Endodermal cell (in vitro differentiated cells): ENCODE results near the gene CEP128. TPM values are rescaled to one million over a fixed set of nuclear protein-coding genes. Genes with fewer than 3 reads are reported as not detected.

Experiments used
- DNase-seq: peaks from one replicate; pipeline ENCODE4 v3.0.0-alpha.2; 2017
- H3K27ac ChIP-seq: 2 replicates; pipeline ENCODE4 v1.5.1; 2013; ENCODE audit warnings: mild to moderate bottlenecking, low read depth, low read length, moderate library complexity
- H3K27me3 ChIP-seq: 2 replicates; pipeline ENCODE4 v1.6.1; 2013; ENCODE audit warnings: mild to moderate bottlenecking, low read length, moderate library complexity; ENCODE audit not compliant: insufficient read depth, control insufficient read depth, poor library complexity, severe bottlenecking
- H3K36me3 ChIP-seq: 2 replicates; pipeline ENCODE4 v1.7.0; 2013; ENCODE audit warnings: mild to moderate bottlenecking, low read length, moderate library complexity; ENCODE audit not compliant: control insufficient read depth, insufficient read depth
- H3K4me1 ChIP-seq: one replicate; pipeline ENCODE4 v1.7.0; 2013; ENCODE audit warnings: low read length; ENCODE audit not compliant: control insufficient read depth, insufficient read depth
- H3K4me3 ChIP-seq: 2 replicates; pipeline ENCODE4 v1.5.1; 2013; ENCODE audit warnings: mild to moderate bottlenecking, low read length, moderate library complexity
- H3K9ac ChIP-seq: 2 replicates; pipeline ENCODE4 v1.6.1; 2013; ENCODE audit warnings: mild to moderate bottlenecking, low read length, moderate library complexity; ENCODE audit not compliant: poor library complexity, severe bottlenecking; ENCODE audit errors: extremely low read depth
- H3K9me3 ChIP-seq: 2 replicates; pipeline ENCODE4 v1.6.1; 2013; ENCODE audit warnings: mild to moderate bottlenecking, low read length, moderate library complexity; ENCODE audit not compliant: control insufficient read depth
- H3K27ac Mint-ChIP-seq: 2 replicates; pipeline ENCODE4 v1.8.0; 2020; ENCODE audit warnings: mixed read lengths
- H3K27me3 Mint-ChIP-seq: 2 replicates; pipeline ENCODE4 v1.8.0; 2021; ENCODE audit warnings: mild to moderate bottlenecking, mixed read lengths; ENCODE audit not compliant: insufficient read depth
- H3K36me3 Mint-ChIP-seq: 2 replicates; pipeline ENCODE4 v1.8.0; 2020; ENCODE audit warnings: low read depth, mixed read lengths
- H3K4me1 Mint-ChIP-seq: 2 replicates; pipeline ENCODE4 v1.8.0; 2020; ENCODE audit warnings: mixed read lengths
- H3K4me3 Mint-ChIP-seq: 2 replicates; pipeline ENCODE4 v1.8.0; 2020; ENCODE audit warnings: mild to moderate bottlenecking, moderate library complexity, mixed read lengths
- H3K9me3 Mint-ChIP-seq: 2 replicates; pipeline ENCODE4 v1.8.0; 2020; ENCODE audit warnings: mild to moderate bottlenecking, mixed read lengths
- WGBS, 2 experiments: methylation state at CpG; one replicate each; pipeline versions ENCODE4 v1.1.5 to v1.1.7; 2013; ENCODE audit warnings: missing lambda C conversion rate in 2 of 2, mixed read lengths in 1 of 2; ENCODE audit not compliant: insufficient coverage in 1 of 2, insufficient read length in 1 of 2; 5-methylcytosine and 5-hydroxymethylcytosine counted together
- total RNA-seq, 2 donors: library from RNA; stranded (reverse); fragmentation: NEBNext Ultra II Directional in 1 of 2; extraction: Animal tissue kit (Norgen Biotek cat#: 25700) in 1 of 2; gene quantifications; 2 replicates in 1 of 2; 3 replicates in 1 of 2; pipeline ENCODE4 v1.2.1, GENCODE V29; 2021
- TF ChIP-seq, protein P1 (sequence below): fragments of 200-600 bp; sonication (generic); conservative IDR thresholded peaks from 2 replicates; pipeline ENCODE4 v1.5.0; 2021; ENCODE audit warnings: antibody characterized with exemption, mild to moderate bottlenecking

CEP128 gene
- total RNA-seq, 2 donors from 2014 or later, result 21.6 to 29.0 TPM

DNA sequence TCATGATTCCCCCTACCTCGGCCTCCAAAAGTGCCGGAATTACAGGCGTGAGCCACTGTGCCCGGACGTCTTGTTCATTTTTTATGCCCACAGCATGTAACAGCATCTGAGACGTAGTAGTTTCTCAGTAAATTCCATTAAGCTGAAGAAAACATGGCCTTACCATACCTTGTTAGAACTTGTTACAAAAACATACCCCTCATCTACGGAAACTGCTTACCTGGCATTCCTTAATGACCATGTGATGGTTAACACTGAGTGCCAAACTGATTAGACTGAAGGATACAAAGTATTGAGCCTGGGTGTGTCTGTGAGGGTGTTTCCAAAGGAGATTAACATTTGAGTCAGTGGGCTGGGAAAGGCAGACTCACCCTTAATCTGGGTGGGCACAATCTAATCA is 186.8 kb downstream of the CEP128 start:
- H3K27me3 ChIP-seq, result no peaks in the 10 kb centered on the region
- 96 to 100% methylated on average over 7 of the region's 7 CpGs for WGBS, 2 experiments
- H3K9me3 ChIP-seq, result no peaks in the 10 kb centered on the region
- no peaks in the 10 kb centered on the region for H3K4me1 ChIP-seq
- Mint-ChIP-seq H3K4me1 (no peaks in the 10 kb centered on the region), H3K27me3 (no peaks in the 10 kb centered on the region), H3K27ac (no peak overlapping the region), H3K9me3 (no peaks in the 10 kb centered on the region), H3K4me3 (no peak overlapping the region), H3K36me3 (no peaks in the 10 kb centered on the region)
- no peak overlapping the region for H3K27ac ChIP-seq
- no peak overlapping the region for H3K9ac ChIP-seq
- H3K36me3 ChIP-seq, result no peaks in the 10 kb centered on the region
- H3K4me3 ChIP-seq, result no peak overlapping the region
- DNase-seq, result no peak
- TF ChIP-seq, protein P1, sequence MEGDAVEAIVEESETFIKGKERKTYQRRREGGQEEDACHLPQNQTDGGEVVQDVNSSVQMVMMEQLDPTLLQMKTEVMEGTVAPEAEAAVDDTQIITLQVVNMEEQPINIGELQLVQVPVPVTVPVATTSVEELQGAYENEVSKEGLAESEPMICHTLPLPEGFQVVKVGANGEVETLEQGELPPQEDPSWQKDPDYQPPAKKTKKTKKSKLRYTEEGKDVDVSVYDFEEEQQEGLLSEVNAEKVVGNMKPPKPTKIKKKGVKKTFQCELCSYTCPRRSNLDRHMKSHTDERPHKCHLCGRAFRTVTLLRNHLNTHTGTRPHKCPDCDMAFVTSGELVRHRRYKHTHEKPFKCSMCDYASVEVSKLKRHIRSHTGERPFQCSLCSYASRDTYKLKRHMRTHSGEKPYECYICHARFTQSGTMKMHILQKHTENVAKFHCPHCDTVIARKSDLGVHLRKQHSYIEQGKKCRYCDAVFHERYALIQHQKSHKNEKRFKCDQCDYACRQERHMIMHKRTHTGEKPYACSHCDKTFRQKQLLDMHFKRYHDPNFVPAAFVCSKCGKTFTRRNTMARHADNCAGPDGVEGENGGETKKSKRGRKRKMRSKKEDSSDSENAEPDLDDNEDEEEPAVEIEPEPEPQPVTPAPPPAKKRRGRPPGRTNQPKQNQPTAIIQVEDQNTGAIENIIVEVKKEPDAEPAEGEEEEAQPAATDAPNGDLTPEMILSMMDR, result no peak

DNA sequence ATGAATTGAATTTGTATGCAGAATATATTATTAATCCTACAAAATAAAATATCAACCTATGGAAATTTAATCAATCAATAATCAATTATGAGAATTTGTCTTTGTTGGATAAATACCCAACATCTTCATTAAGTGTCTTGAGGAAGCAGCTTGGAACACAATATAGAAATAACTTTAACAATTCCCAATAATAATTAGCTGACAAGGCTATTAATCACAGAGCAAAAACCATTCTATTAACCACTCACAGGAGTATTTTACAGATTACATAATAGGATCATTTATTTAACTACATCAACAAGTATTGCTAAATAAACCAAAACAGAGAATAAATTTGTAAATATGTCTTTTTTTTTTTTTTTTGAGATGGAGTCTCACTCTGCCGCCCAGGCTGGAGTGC is 190.3 kb downstream of the CEP128 start:
- Histone ChIP-seq H3K27ac (no peak overlapping the region), H3K4me3 (no peak overlapping the region), H3K9me3 (no peaks in the 10 kb centered on the region), H3K36me3 (no peaks in the 10 kb centered on the region), H3K9ac (no peak overlapping the region), H3K27me3 (no peaks in the 10 kb centered on the region), H3K4me1 (no peaks in the 10 kb centered on the region)
- 95 to 100% methylated on average over 1 of the region's 1 CpG for WGBS, 2 experiments
- Mint-ChIP-seq H3K27me3 (no peaks in the 10 kb centered on the region), H3K4me1 (no peaks in the 10 kb centered on the region), H3K27ac (no peak overlapping the region), H3K36me3 (no peaks in the 10 kb centered on the region), H3K9me3 (no peaks in the 10 kb centered on the region), H3K4me3 (no peak overlapping the region)
- TF ChIP-seq, protein P1, result no peak
- DNase-seq, result no peak

- TF ChIP-seq, protein P1, result no peak
- no peak overlapping the region for H3K27ac ChIP-seq
- Mint-ChIP-seq H3K27me3 (no peaks in the 10 kb centered on the region), H3K9me3 (no peaks in the 10 kb centered on the region), H3K4me3 (no peak overlapping the region), H3K27ac (no peak overlapping the region), H3K36me3 (no peaks in the 10 kb centered on the region), H3K4me1 (no peaks in the 10 kb centered on the region)
- H3K9ac ChIP-seq, result no peak overlapping the region
- 60% methylated on average over 1 of the region's 1 CpG; no CpG with 5 or more reads in 1 of the 2 experiments for WGBS, 2 experiments
- no peaks in the 10 kb centered on the region for H3K36me3 ChIP-seq
- H3K4me1 ChIP-seq, result no peaks in the 10 kb centered on the region
- no peaks in the 10 kb centered on the region for H3K27me3 ChIP-seq
- no peak for DNase-seq
- no peak overlapping the region for H3K4me3 ChIP-seq
- no peaks in the 10 kb centered on the region for H3K9me3 ChIP-seq
These were observed 215.3 kb downstream of the CEP128 start for GRCh38 chr14:80726211-80726610.
